Measurements from ENCODE around the gene EMD.

Gene EMD

GRCh38 chrX:154355776-154356140, 23.3 kb upstream of the EMD start:
- DNase-seq, result no peak

GRCh38 chrX:154356596-154356995, 22.5 kb upstream of the EMD start:
- no peak for DNase-seq

- no peak for DNase-seq
Observed at GRCh38 chrX:154357205-154357604, 21.9 kb upstream of the EMD start.

GRCh38 chrX:154358011-154358410, 21.1 kb upstream of the EMD start:
- DNase-seq, result no peak

- DNase-seq, result no peak
Observed at GRCh38 chrX:154358829-154359228, 20.3 kb upstream of the EMD start.

GRCh38 chrX:154359362-154360154, 19.5 kb upstream of the EMD start:
- DNase-seq, result no peak

GRCh38 chrX:154360155-154360713, 18.9 kb upstream of the EMD start:
- no peak for DNase-seq

- DNase-seq, result no peak
Observed at GRCh38 chrX:154362085-154362742, 16.9 kb upstream of the EMD start.

GRCh38 chrX:154363706-154364439, 15.2 kb upstream of the EMD start:
- no peak for DNase-seq

GRCh38 chrX:154365052-154365600, 14.0 kb upstream of the EMD start:
- no peak for DNase-seq

GRCh38 chrX:154365997-154366665, 13.0 kb upstream of the EMD start:
- no peak for DNase-seq

- DNase-seq, result no peak
Observed at GRCh38 chrX:154366666-154367055, 12.4 kb upstream of the EMD start.

GRCh38 chrX:154367474-154368308, 11.4 kb upstream of the EMD start:
- DNase-seq, result no peak

GRCh38 chrX:154368630-154369448, 10.3 kb upstream of the EMD start:
- DNase-seq, result peak; percentile 16

- peak; percentile 17 for DNase-seq
Observed at GRCh38 chrX:154369449-154370299, 9.4 kb upstream of the EMD start.

- no peak for DNase-seq
Observed at GRCh38 chrX:154370300-154371016, 8.6 kb upstream of the EMD start.

- peak; percentile 48 for DNase-seq
Observed at GRCh38 chrX:154371017-154371788, 7.9 kb upstream of the EMD start.

- DNase-seq, result no peak
Observed at GRCh38 chrX:154371789-154372300, 7.2 kb upstream of the EMD start.
